NCI-H187 (cell line): ENCODE measurements around the gene CERKL.
A peak's percentile ranks its signal among the peaks of the same experiment; 100 is the strongest.
"Not testable (repeated sequence)": the region's sequence is repeated elsewhere in the genome, so short reads cannot be mapped to it uniquely, and the experiment has no call there.

Experiments
- DNase-seq, 2 experiments: peaks; one replicate each; lab custom pipeline; 2025; lab: John Stamatoyannopoulos, UW

The CERKL gene

GRCh38 chr2:181656450-181657291 lies at the start of gene CERKL:
CERKL (minus strand) TSS chr2:181657105; CDS start chr2:181657006, 99 bp downstream.
- DNase-seq: no peak

GRCh38 chr2:181702519-181702918 lies 45.6 kb upstream of the CERKL start:
- not testable (repeated sequence) for DNase-seq

- no peak for DNase-seq
Observed at GRCh38 chr2:181698223-181698622, 41.3 kb upstream of the CERKL start.

GRCh38 chr2:181697571-181697970 lies 40.7 kb upstream of the CERKL start:
- no peak for DNase-seq

GRCh38 chr2:181697126-181697525 lies 40.2 kb upstream of the CERKL start:
- no peak for DNase-seq

DNA sequence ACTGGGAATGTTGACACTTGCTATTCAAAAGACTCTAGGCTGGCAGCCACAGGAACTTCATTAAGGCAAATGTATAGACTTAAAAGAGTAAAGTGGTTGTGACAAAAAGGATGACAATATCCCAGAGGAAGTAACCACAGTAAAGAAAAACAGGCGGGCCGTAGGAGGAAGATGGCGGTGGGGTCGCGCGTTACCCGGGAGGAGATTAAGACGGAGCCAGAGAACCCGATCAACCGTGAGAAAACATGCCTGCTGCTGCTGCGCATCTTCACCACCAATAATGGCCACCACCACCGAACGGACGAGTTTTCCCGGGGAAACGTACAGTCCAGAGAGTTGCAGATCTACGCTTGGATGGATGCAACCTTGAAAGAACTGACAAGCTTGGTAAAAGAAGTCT lies 37.4 kb upstream of the CERKL start:
- DNase-seq: no peak

- no peak for DNase-seq
Observed at GRCh38 chr2:181690860-181691259, 34.0 kb upstream of the CERKL start.

- no peak for DNase-seq
Observed at GRCh38 chr2:181686576-181687185, 29.8 kb upstream of the CERKL start.

DNA sequence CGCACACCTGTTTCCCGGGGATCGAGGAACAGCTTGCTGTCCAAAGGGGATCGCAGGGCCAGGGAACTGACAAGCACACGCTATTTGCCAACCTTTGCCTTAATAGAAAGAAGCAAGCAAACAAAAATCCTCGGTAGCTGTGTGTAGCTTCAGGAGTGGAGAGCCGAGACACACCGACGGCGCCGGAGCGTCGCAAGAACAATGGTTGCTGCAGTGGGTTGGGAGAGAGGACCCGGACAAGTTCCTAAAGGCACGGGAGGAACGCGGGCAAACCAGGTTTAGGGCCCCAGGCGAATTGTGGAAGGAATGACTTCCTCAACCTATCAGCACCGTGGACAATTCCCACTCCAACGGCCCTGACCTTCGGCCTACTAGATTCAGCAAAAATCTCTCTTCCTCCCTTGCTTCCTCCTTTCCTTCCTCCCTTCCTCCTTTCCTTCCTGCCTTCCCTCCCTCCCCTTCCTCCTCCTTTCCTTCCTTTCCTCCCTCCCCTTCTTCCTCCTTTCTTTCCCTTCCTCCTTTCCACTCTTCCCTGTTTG lies 28.3 kb upstream of the CERKL start:
- no peak for DNase-seq

GRCh38 chr2:181684454-181685149 lies 27.7 kb upstream of the CERKL start:
- no peak for DNase-seq

- no peak for DNase-seq
Observed at GRCh38 chr2:181683518-181684453, 26.9 kb upstream of the CERKL start.

- no peak for DNase-seq
Observed at GRCh38 chr2:181682795-181683517, 26.1 kb upstream of the CERKL start.

DNA sequence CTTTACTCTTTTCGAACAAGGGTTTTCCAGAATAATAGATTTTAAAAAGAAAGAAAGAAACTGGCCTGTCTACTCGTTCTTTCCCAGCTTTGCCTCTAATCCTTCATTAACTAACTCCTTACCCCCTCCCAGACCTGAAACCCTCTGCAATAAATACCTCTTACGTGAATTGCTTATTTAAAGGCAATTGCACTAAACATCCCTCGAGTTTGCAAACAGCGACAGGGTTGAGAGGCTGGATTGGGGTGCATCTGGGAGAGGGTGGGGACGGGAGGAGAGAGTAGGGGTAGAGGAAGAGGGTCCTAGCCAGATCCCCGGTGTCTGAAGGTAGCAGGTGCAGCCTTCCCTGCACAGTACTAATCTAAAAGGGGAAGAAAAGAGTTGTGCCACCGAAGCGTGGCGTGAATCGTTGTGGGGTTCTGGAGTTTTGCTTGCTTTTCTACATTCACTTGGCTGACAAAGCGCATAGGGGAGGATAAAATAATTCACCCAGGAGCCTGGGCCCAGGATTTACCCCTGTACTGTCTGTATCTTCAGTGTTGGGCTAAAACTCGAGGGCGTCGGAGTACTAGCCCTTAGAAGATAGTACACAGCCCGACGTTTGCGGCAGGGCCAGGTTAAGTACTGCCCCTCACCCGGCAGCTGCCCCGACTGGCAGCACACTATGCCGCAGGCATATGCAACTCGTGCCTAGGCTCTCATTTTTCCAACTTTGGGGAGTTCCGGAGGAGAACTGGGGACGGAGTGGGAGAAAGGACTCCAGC lies 25.3 kb upstream of the CERKL start:
- no peak for DNase-seq

- no peak for DNase-seq
Observed at GRCh38 chr2:181680937-181681811, 24.3 kb upstream of the CERKL start.

DNA sequence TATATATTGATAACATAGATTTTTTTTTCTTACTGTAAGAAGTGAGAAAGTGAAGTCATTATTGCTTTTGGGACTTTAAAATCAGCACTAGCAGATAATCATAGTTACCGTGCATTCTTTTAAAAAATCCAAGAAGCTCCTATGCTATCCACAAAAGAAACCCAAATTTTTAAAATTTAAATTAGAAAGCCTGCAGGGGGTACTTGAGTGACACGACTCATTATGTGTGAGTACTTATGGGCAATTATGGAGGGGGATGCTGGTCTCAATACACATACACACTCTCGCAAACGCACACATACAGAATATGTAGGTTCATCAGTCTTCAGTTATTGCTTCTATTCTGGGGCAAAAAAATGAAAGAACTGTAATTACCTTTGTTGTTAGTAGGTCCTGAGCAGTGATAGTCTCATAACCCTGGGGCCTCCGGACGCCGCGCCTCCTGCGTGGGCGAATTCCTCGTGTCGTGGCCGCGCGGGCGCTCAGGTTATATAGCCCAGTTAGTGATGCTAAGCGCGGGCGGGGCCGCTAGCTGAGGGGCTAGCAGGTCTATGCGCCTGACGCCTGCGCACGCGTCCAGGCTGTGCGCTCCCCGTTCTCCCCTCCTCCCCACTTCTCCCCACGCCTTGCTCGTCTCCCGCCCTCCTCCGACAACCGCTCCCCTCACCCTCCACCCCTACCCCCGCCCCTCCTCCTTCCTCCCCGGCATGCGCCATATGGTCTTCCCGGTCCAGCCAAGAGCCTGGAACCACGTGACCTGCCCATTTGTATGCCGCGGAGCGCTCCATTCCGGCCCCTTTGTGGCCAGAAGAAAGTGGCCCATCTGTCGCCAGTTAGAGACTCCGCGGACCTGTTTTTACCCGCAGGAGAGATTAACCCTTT lies 23.4 kb upstream of the CERKL start, which contains the start of gene NEUROD1:
TSS of gene NEUROD1 (minus strand) at position 463 of the 882 bp plus-strand sequence. CDS start 1,657 bp downstream, outside the sequence.
- peak; percentile 5 to 6 for DNase-seq

- no peak for DNase-seq
Observed at GRCh38 chr2:181679544-181679979, 22.7 kb upstream of the CERKL start.

DNA sequence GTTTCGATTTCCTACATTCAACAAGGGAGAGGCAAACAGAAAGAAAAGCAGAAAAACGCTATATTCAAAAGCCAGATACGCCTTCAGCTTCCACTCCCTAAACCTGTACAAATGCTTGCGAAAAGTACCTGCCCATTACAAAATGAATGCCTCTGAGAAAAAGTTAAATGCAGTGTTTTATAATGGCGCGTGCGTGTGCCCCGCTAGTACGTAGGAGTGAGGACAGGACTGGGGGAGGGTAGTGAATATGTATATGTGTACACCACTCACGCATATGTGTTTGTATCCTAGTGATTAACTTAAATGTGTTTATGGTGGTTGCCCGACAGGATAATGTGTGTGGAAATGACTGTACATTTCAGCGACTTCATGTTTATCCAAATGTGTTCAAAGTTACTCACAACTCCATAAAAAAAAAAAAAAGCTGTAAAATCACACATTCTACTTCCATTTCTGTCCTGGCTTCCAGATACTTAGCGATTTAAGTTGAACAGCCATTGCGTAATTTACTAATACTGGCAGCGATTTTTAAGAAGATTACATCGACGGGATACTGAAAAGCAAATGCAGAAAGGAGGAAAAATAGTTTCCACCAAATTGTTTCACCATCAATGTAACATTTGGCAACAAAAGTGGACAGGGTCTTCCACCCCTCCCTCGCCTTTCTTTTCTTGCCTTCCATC lies 22.1 kb upstream of the CERKL start:
- no peak for DNase-seq
